ENCODE results near the gene AFDN.
A peak's percentile ranks its signal among the peaks of the same experiment; 100 is the strongest.

The AFDN gene

DNA sequence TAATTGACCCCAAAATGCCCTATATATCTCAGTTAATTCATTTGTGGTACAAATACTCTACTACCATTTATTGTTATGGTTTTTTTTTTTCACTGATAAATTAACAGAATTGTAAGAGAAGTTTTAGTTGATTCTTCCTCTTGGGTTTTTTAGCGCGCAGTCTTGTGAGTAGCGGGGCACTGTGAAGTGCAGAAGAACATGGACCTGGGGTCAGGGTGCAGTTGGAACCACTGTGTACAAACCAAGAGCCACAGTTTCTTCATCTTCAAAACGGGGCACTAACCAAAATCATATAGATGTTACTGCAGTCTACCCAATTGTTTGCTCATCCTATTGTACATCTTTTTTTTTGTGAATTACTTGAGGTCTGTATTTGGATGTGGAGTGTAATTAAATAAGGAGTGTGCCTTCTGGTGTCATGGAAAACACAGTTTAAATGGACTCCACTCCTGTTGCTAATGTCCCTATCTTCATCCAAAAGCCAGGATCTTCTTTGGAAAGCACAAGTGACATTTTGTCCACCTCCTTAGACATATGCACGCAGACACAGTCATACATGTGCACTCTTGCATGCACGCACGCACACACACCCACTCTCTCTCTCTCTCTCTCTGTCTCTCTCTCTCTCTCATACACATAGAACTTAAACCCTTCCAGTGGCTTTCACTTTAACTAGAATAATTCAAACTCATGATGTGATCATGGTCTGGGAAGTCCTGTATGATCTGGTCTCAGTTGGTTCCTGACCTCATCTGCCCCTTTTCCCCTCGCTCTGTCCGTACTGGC lies 51.5 kb downstream of the AFDN start:
- DNase-seq = no peak

DNA sequence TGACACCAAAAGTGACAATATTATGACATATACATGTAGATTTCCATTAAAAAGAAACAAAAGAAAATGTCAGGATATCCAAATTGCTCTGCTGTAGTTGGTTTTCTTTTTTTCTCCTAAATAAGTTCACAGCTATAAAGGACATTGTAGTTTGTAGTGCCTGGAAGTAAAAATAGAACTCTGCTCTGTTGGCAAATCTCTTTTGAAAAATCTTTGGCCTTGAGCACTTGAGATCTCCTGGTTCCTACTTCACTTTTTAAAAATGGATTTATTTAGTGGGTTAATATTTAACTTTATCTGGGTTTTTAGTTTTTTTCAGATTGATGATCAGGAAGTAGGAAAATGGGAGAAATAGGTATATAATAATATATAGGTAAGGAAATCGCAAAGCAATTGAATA lies 52.9 kb downstream of the AFDN start:
- DNase-seq = no peak

DNA sequence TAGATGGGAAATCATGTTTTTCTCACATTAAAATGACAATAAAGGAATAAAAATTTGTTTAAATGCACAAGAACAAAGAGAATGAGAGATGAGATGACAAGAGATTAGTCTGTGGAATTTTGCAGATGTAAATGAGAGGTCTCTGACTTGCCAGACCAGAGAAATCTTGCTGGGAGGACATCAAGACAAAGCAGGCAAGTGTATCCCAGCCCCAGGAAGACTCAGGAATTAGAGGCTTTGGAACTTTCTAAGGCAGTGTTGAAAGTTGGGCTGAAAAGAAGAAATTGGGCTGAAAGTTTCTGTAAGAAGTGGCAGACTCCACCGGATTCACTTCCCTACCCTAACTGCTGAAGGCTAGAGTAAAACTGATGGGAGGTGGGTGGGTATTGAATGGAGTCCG lies 54.6 kb downstream of the AFDN start:
- DNase-seq = no peak

DNA sequence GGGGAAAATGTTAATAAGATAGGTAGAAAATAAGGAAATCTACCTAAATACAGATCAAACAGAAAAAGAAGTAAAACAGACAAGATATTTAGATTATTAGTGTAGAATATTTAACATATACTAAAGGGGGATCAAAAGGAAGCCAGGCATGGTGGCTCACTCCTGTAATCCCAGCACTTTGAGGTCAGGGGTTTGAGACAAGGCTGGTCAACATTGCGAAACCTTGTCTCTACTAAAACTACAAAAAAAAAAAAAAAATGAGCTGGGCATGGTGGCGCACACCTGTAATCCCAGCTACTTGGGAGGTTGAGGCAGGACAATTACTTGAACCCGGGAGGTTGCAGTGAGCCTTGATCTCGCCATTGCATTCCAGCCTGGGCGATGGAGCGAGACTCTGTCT lies 55.5 kb downstream of the AFDN start:
- no peak for DNase-seq

DNA sequence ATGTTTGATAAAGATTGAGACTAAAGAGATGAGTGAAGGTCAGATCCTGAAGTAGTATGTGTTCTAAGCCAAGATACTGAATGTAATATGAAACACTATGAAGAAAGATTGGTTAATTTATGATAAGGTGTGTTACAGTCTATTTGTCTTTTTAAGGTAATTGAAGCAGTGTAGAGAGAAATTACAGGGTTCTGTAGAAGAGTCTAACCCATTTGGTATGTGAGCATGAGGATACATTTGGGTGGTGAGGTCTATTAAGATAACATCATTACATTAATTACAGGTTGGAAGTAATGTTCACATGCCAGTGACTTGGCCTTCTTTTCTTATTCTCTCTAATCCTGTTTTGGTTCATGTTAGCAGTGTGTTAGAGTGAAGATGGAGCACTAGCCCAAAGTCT lies 61.4 kb downstream of the AFDN start:
- no peak for DNase-seq

DNA sequence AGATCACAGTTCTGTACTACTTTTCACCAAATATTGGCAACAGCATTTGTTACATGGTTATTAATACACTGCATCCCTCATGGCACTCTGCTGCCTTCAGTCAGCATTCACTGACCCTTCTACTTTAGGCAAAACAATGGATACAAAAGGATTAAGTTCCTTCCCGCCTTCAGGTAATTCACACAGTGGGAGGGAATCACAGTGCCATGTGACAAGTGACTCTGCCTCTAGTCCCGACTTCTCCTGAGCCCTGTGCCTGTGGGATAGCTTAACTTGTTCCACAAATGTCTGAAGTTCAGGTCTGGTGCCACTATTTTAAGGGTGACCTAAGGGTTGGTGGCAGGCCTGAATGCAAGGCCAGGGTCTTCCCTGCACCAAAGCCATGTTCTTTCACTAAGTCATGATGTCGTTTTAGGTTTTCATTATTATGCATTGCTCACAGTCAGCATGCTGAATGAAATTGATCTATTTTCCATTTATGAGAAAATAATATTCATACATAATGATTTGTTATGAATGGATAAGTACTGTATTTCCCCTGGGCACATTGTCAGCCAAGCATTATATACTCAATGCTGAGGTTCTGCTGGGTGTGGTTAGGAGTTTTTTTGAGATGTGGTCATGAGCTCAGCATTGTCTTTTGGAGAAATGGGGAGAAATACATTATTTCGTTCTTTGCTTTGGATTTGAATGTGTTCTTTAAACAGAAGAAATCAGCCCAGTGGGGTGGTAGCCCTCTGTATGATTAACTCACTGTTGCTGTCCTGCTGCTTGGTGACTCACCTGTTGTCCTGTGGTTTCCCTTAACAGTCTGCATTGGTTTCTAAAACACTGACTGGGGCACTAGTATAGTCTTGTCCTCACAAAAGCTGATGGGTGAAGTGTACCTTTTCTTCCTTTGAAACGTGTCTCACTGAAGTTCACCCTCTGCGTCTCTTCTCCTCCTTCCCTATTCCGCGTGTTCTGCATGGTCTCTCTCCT lies 66.4 kb downstream of the AFDN start:
- DNase-seq = no peak

- DNase-seq = no peak
These were observed 68.3 kb downstream of the AFDN start for GRCh38 chr6:167894965-167895364.

GRCh38 chr6:167896648-167897047 lies 69.9 kb downstream of the AFDN start:
- DNase-seq = no peak

- DNase-seq = peak; percentile 34
These were observed 72.1 kb downstream of the AFDN start for GRCh38 chr6:167898673-167899311.

DNA sequence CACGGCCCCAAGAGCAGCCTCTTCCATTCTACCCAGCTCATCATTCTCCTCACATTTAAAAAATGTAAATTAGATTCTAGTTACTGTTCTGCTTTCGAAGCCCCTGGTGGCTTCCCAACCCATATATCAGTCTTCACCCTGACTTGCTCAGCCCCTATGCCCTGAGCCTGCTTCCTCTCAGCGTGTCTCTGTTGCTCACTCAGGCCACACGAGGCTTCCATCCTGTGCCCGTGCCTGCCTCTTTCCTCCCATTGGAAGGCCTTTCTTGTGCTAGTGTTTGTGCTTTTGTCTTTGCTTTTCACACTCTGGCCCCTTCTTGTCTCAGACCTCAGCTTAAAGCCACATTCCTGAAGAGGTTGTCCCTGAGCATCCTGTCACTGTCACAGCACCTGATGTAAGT lies 78.1 kb downstream of the AFDN start:
- DNase-seq = no peak

DNA sequence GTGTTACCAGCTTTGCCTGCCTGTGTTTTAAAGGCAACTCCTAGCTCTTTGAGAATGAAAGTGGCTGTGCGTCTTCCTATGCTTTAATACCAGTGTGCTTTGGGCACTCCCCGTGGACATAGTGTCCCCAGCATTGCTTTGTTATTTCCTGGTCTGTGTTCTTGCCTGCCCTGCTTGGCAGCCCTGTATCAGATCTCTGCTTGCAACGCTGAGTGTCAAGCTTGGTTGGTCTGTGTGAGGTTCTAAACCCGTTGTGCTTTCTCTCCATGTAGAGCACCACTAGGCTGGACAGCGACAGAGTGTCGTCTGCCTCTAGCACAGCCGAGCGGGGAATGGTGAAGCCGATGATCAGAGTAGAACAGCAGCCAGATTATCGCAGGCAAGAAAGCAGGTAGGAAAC lies 80.2 kb downstream of the AFDN start:
- no peak for DNase-seq

DNA sequence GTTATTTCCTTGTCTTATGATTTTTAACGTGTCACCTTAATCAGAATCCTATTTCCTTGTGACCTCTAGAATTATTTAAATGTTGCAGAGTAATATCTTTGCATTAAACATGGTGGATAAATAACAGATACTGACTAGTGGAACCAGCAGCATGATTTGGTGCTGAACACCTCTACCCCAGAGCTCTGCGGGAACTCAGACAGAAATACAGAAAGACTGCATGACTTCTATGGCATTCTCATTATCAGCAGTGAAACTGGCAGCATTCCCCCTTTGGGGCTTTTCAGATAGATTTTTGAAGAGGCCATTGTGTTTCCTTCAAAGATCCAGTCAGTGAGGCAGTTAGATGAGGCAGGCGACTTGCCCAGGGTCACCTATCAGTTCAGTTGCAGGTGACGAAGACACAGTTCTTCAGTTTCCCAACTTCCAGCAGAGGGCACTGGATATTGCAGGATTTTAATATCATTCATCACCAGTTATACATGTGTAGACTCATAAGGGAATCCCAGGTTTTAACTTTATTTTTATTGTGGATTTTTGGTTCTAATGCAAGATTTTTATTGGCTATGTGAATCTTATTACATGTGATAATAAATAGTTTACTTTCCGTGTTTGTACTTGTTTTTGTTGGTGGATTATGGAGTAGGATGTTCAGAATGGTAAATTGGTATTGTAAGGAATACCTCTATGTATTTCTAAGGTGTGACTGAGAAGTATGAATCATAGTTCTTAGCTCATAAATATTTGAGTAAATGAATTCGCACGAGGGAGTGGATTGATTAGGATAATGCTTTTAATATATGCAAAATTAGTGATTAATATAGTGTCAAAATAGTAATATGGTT lies 81.3 kb downstream of the AFDN start:
- DNase-seq = no peak

- no peak for DNase-seq
These were observed 83.3 kb downstream of the AFDN start for GRCh38 chr6:167910007-167910406.

DNA sequence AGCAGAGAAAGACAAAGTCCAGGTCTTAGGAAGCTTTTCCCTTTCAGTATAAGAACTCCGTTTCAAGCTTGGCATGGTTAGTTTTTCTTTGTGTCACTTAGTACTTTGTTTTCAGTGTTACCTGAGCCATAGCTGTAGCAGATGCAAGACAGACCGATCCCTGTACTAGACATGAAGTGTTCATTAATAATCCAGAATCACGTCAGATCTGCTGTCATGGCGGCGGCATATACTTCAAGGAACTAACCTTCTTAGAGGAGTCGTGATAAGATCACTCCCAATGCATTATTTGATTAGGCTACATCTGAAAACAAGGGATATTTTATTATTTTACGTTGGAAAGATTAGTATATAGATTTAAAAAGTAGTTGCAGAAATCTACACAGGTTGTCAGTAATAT lies 83.9 kb downstream of the AFDN start:
- no peak for DNase-seq

DNA sequence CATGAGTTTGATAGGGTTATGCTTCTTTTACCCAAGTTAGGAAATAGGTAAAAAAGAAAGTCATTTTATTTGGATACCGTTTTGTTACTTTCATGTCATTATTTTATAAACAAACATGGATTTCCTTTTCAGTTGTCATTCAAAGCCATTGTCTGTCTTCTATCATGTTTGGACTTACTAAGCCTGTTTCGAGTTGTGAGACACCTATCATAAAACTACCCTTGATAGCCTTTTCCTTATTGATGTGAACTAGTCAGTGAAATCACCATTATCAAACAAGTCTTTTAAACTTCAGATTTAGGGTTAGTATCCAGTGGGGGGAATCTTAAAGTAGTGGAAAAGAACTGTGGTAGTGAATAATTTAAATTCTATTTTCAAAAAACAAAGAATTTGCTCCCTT lies 85.8 kb downstream of the AFDN start:
- no peak for DNase-seq

DNA sequence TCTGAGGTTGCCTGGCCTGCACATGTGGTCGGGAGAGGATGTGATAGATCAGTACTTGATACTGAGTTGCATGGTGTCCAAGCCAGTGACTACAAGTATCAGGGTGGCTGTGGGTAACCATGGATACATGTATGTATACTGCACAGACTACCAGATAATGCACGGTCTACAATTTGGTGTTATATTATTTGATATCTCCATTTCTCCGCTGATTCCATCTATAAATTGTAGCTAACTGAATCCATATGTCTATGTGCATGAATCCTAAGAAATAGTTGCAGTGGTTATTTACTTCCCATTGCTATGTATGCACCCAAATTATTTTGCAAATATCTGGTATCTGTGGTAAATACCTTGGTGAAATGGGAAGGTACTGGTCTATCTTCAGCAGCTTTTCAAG lies 87.0 kb downstream of the AFDN start:
- no peak for DNase-seq

DNA sequence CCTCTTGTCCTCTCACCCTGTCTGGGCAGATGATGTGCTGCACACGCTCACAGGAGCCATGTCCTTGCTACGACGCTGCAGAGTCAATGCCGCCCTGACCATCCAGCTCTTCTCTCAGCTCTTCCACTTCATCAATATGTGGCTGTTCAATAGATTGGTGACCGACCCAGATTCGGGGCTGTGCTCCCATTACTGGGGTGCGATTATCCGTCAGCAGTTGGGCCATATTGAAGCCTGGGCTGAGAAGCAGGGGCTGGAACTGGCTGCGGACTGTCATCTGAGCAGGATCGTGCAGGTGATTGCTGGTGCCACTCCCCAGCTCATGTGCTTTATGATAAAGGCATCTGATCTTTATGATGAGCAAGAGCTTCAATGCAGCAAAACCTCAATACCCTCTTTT lies 88.4 kb downstream of the AFDN start:
- DNase-seq = no peak

GRCh38 chr6:167917551-167918154 lies 90.9 kb downstream of the AFDN start:
- DNase-seq = no peak

GRCh38 chr6:167918548-167919278 lies 92.0 kb downstream of the AFDN start:
- no peak for DNase-seq

DNA sequence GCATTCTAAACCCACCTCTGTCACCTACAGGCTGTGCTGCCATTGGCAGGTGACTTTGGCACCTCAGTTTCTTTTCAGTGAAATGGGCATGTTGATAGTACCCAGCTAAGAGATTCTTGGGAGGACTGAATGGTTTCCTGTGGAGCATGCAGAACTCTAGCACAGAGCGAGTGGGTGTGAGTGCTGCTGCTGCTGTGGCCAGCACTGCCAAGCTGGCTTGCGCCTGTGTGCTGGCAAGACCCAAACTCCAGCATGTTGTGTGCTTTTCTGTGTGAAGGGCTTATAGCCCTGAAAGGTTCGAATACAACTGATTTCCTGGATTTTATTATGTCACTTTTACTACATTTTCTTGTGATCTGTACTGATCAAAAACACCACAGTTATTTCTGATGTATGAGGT lies 92.6 kb downstream of the AFDN start:
- no peak for DNase-seq

DNA sequence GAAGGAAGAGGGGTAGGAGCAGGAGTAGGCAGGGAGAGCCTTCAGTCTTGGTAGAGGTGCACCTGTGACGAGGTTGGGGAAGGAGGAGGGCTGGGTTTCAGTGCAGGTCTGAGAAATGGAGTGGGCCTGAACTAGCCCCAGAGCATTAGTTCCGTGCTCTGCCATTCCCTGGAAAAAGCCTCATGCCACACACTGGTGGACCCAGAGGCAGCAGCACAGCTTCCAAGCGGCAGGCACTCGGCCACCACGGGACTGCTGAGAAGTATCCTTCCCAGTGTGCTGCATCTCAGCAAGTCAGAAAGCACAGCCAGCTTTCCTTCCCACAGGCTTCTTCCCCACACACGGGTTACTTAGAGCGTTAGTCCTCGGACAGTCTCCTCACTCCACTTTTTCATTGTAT lies 93.5 kb downstream of the AFDN start:
- no peak for DNase-seq

GRCh38 chr6:167921831-167922230 lies 95.1 kb downstream of the AFDN start:
- DNase-seq = no peak
